ENCODE measurements around the gene LCOR. TPM values are rescaled to one million over a fixed set of nuclear protein-coding genes. Genes with fewer than 3 reads are reported as not detected.

LCOR gene
- 10 to 100 TPM; 17.2 to 34.2 (median 22.3) TPM for total RNA-seq
- 1 to 10 TPM; 4.5 to 4.8 TPM for polyA plus RNA-seq

GRCh38 chr10:96831867-96832720 lies at the start of gene LCOR:
Gene LCOR, plus strand, starts transcription at chr10:96832298. Its CDS starts 116,760 bp downstream, at chr10:96949058.
- no peaks in the 10 kb centered on the region for H3K27me3 ChIP-seq
- peak within 1 kb of the TSS; percentile 78 to 87 (median 86) for H3K4me3 ChIP-seq
- DNase-seq (peak; percentile 89 to 94 (median 91)), FAIRE-seq (no peak), ATAC-seq (peak; percentile 79 to 86 (median 84))
- TF ChIP-seq CTCF (IDR thresholded peaks at IDR 0.05): no peak
- H3K4me1 ChIP-seq: peaks cover 5 to 29% (median 28%) of the 10 kb centered on the region in 3 donors
- H3K27ac ChIP-seq: peak within 1 kb of the TSS; percentile 71 to 98 (median 90)
- H3K9me3 ChIP-seq: no peaks in the 10 kb centered on the region
- WGBS, 2 donors: 1% methylated on average over 67 to 112 of the region's 112 CpGs
- no peaks in the 10 kb centered on the region for H3K36me3 ChIP-seq
- intact Hi-C loops (cut with DNase I): loop anchor here in 1 of 3 donors (5.0 kb wide), 1 partner anchor 190 kb away; no protein-coding TSS in a partner anchor

GRCh38 chr10:96784253-96784652 lies 47.8 kb upstream of the LCOR start:
- no peaks in the 10 kb centered on the region for H3K4me1 ChIP-seq
- H3K9me3 ChIP-seq: no peaks in the 10 kb centered on the region
- TF ChIP-seq CTCF (IDR thresholded peaks at IDR 0.05): no peak
- no peak for ATAC-seq
- FAIRE-seq: no peak
- WGBS, 2 donors: 95 to 97% methylated on average over 4 of the region's 4 CpGs
- no peak overlapping the region for H3K4me3 ChIP-seq
- no peak overlapping the region for H3K27ac ChIP-seq
- intact Hi-C loops (cut with DNase I): no loop called here
- no peaks in the 10 kb centered on the region for H3K36me3 ChIP-seq
- no peaks in the 10 kb centered on the region for H3K27me3 ChIP-seq
- DNase-seq: no peak

GRCh38 chr10:96789571-96790108 lies 42.5 kb upstream of the LCOR start:
- Histone ChIP-seq H3K9me3 (no peaks in the 10 kb centered on the region), H3K36me3 (no peaks in the 10 kb centered on the region), H3K27ac (no peak overlapping the region), H3K27me3 (no peaks in the 10 kb centered on the region), H3K4me3 (no peak overlapping the region), H3K4me1 (no peaks in the 10 kb centered on the region)
- no peak for TF ChIP-seq CTCF (IDR thresholded peaks at IDR 0.05)
- WGBS, 2 donors: 54 to 76% methylated on average over 4 of the region's 4 CpGs
- intact Hi-C loops (cut with DNase I): no loop called here
- FAIRE-seq (no peak), ATAC-seq (no peak), DNase-seq (no peak)

- DNase-seq (no peak), ATAC-seq (no peak), FAIRE-seq (no peak)
- no peaks in the 10 kb centered on the region for H3K4me1 ChIP-seq
- H3K36me3 ChIP-seq: no peaks in the 10 kb centered on the region
- H3K9me3 ChIP-seq: no peaks in the 10 kb centered on the region
- TF ChIP-seq CTCF (IDR thresholded peaks at IDR 0.05): no peak
- no peaks in the 10 kb centered on the region for H3K27me3 ChIP-seq
- H3K4me3 ChIP-seq: no peak overlapping the region
- no peak overlapping the region for H3K27ac ChIP-seq
- 90 to 96% methylated on average over 1 of the region's 1 CpG for WGBS, 2 donors
- intact Hi-C loops (cut with DNase I): no loop called here
Observed at GRCh38 chr10:96791902-96792301, 40.2 kb upstream of the LCOR start.
